IMR-90 (cell line): ENCODE results near the gene C11orf54. TPM values are rescaled to one million over a fixed set of nuclear protein-coding genes. Genes with fewer than 3 reads are reported as not detected.

Experiments
- ATAC-seq: fragments of 200-7000 bp; cut with Tn5 transposase; 2 replicates; pipeline ENCODE4 v1.9.1; 2020; ENCODE audit warnings: low read depth, mild to moderate bottlenecking, moderate library complexity
- BruUV-seq: library from RNA; stranded (reverse); fragments of 400-500 nt; replicated peaks from 2 replicates; lab custom pipeline; 2021; lab: Mats Ljungman, UMichigan
- CTCF ChIA-PET: fragments of 300-600 bp; formaldehyde crosslinking; extraction: SDS; loops from one replicate; lab custom pipeline; 2021; ENCODE audit warnings: antibody characterized with exemption; lab: Yijun Ruan, JAX
- POLR2A ChIA-PET: fragments of 300-600 bp; sonication (Branson Sonifier 250); formaldehyde crosslinking; loops from one replicate; lab custom pipeline; 2022; ENCODE audit warnings: antibody characterized with exemption; ENCODE audit not compliant: unreplicated experiment; lab: Charles Lee
- DNase-seq: peaks from one replicate; pipeline ENCODE4 v3.0.0; 2013
- H2AFZ ChIP-seq: replicated peaks from 2 replicates; pipeline ENCODE3; 2013; ENCODE audit warnings: low read length, mild to moderate bottlenecking; ENCODE audit not compliant: poor library complexity
- H2AK5ac ChIP-seq: 2 replicates; pipeline ENCODE4 v1.6.1; 2013; ENCODE audit warnings: low read depth, low read length, inconsistent platforms
- H2AK9ac ChIP-seq: replicated peaks from 2 replicates; pipeline ENCODE3; 2013; ENCODE audit warnings: mild to moderate bottlenecking, low read depth, low read length, moderate library complexity; ENCODE audit not compliant: poor library complexity
- H2BK120ac ChIP-seq: 2 replicates; pipeline ENCODE4 v1.6.1; 2013; ENCODE audit warnings: low read depth, low read length, inconsistent platforms
- H2BK15ac ChIP-seq: 3 replicates; pipeline ENCODE4 v1.6.1; 2013; ENCODE audit warnings: low read depth, low read length, inconsistent platforms
- H2BK20ac ChIP-seq: 2 replicates; pipeline ENCODE4 v1.6.1; 2013; ENCODE audit warnings: low read depth, mild to moderate bottlenecking, inconsistent platforms, low read length, moderate library complexity
- H2BK5ac ChIP-seq: 2 replicates; pipeline ENCODE4 v1.6.1; 2013; ENCODE audit warnings: mild to moderate bottlenecking, low read depth, low read length, inconsistent platforms; ENCODE audit not compliant: poor library complexity, severe bottlenecking
- H3K14ac ChIP-seq: replicated peaks from 2 replicates; pipeline ENCODE4 v1.6.1; 2013; ENCODE audit warnings: low read depth, low read length, inconsistent platforms
- H3K18ac ChIP-seq: 2 replicates; pipeline ENCODE4 v1.6.1; 2013; ENCODE audit warnings: low read depth, low read length, control low read depth
- H3K23ac ChIP-seq: 2 replicates; pipeline ENCODE4 v1.6.1; 2013; ENCODE audit warnings: low read depth, low read length, inconsistent platforms
- H3K27ac ChIP-seq: 2 replicates; pipeline ENCODE4 v1.5.1; 2013; ENCODE audit warnings: mild to moderate bottlenecking, control low read depth, low read length; ENCODE audit not compliant: insufficient read depth
- H3K27me3 ChIP-seq: 2 replicates; pipeline ENCODE4 v1.6.1; 2013; ENCODE audit warnings: low read length; ENCODE audit not compliant: control insufficient read depth, insufficient read depth
- H3K36me3 ChIP-seq: 2 replicates; pipeline ENCODE4 v1.6.1; 2013; ENCODE audit warnings: low read length, mixed read lengths; ENCODE audit not compliant: control insufficient read depth, insufficient read depth
- H3K4ac ChIP-seq: 2 replicates; pipeline ENCODE4 v1.6.1; 2013; ENCODE audit warnings: low read depth, low read length, inconsistent platforms
- H3K4me1 ChIP-seq: 2 replicates; pipeline ENCODE4 v1.6.1; 2013; ENCODE audit warnings: low read length, mixed read lengths; ENCODE audit not compliant: control insufficient read depth, insufficient read depth
- H3K4me2 ChIP-seq: 2 replicates; pipeline ENCODE4 v1.6.1; 2013; ENCODE audit warnings: low read depth, mild to moderate bottlenecking, control low read depth, low read length, moderate library complexity
- H3K4me3 ChIP-seq: 2 replicates; pipeline ENCODE4 v1.5.1; 2013; ENCODE audit warnings: low read depth, mild to moderate bottlenecking, control low read depth, low read length, moderate library complexity; ENCODE audit not compliant: insufficient read depth
- H3K56ac ChIP-seq: 2 replicates; pipeline ENCODE4 v1.6.1; 2013; ENCODE audit warnings: low read length, inconsistent platforms; ENCODE audit not compliant: insufficient read depth; ENCODE audit errors: extremely low read depth
- H3K79me1 ChIP-seq, 2 experiments: 2 replicates each; pipeline ENCODE4 v1.6.1; 2013; ENCODE audit warnings: low read length in 2 of 2, inconsistent platforms in 1 of 2, low read depth in 1 of 2
- H3K9ac ChIP-seq: 2 replicates; pipeline ENCODE4 v1.6.1; 2013; ENCODE audit warnings: low read depth, low read length, control low read depth
- H3K9me1 ChIP-seq: 2 replicates; pipeline ENCODE4 v1.6.1; 2013; ENCODE audit warnings: low read length, inconsistent platforms; ENCODE audit not compliant: insufficient read depth
- H3K9me3 ChIP-seq: 2 replicates; pipeline ENCODE4 v1.6.1; 2013; ENCODE audit warnings: low read length; ENCODE audit not compliant: control insufficient read depth, insufficient read depth
- H4K20me1 ChIP-seq: 2 replicates; pipeline ENCODE4 v1.6.1; 2013; ENCODE audit warnings: low read length, inconsistent platforms; ENCODE audit not compliant: insufficient read depth
- H4K5ac ChIP-seq: 2 replicates; pipeline ENCODE4 v1.6.1; 2013; ENCODE audit warnings: mild to moderate bottlenecking, low read depth, low read length, control low read depth
- H4K8ac ChIP-seq, 2 experiments: 2 replicates each; pipeline ENCODE4 v1.6.1; 2013; ENCODE audit warnings: low read depth in 2 of 2, low read length in 2 of 2, control low read depth in 1 of 2, inconsistent platforms in 1 of 2
- H4K91ac ChIP-seq: 2 replicates; pipeline ENCODE4 v1.6.1; 2013; ENCODE audit warnings: low read depth, low read length, inconsistent platforms; ENCODE audit not compliant: insufficient read depth
- POLR2A ChIP-seq: IDR thresholded peaks from 2 replicates; pipeline ENCODE4 v1.6.1; 2012; ENCODE audit warnings: mild to moderate bottlenecking, low read depth, low read length
- WGBS, 2 experiments: methylation state at CpG; one replicate each; pipeline versions ENCODE4 v1.1.5 to v1.1.7; 2013; ENCODE audit warnings: missing lambda C conversion rate in 2 of 2; ENCODE audit not compliant: insufficient read length in 1 of 2; ENCODE audit errors: extremely low coverage in 2 of 2; 5-methylcytosine and 5-hydroxymethylcytosine counted together
- dilution Hi-C: fragments of 300-500 bp; cut with HindIII; formaldehyde crosslinking; loops from one replicate; pipeline ENCODE4 v1.14.3; 2018; ENCODE audit warnings: low sequenced_read_pairs; ENCODE audit not compliant: unreplicated experiment
- in situ Hi-C: fragments of 300-500 bp; cut with MboI; formaldehyde crosslinking; loops from 3 replicates; pipeline ENCODE4 v1.14.3; 2019; ENCODE audit warnings: low sequenced_read_pairs, inconsistent platforms, mixed read lengths
- intact Hi-C: fragments of 100-400 bp; cut with micrococcal nuclease; formaldehyde crosslinking; loops from 2 replicates; pipeline ENCODE4 v1.10.0; 2022
- polyA plus RNA-seq, 3 experiments: library from polyadenylated mRNA; depleted of rRNA; stranded (reverse); fragments of >200 nt; gene quantifications; 2 replicates each; pipeline ENCODE4 v1.2.3, GENCODE V29; 2012; ENCODE audit warnings: low replicate concordance in 1 of 3
- total RNA-seq: library from RNA; depleted of rRNA; stranded (reverse); fragments of >200 nt; gene quantifications from 2 replicates; pipeline ENCODE4 v1.2.3, GENCODE V29; 2012

C11orf54 gene
- total and polyA plus RNA-seq, 2 of the 4 experiments (the other 2 are of a cell fraction): 13.7 to 16.0 TPM

DNA sequence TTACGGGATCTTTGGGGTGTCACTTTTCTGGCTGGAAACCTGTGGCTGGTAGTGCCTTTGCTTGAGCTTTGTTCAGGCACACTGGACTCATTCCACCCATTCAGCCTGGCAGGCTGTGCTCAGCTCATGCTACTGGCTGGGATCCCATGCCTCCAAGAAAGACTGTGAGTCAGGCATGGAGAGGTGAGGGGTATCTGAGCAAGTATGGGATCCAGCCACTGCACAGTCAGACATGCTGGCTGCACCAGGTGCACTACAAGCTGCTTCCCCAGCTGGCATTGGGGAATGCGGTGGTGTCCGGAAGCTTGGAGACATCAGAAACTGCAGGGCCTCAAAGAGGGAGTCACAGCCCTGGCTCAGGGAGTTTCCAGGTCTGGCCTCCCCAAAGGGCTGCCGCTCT lies 30.7 kb downstream of the C11orf54 start:
- Histone ChIP-seq H4K91ac (no peak overlapping the region), H2BK5ac (no peak overlapping the region), H3K23ac (no peak overlapping the region), H3K18ac (no peak overlapping the region), H3K9ac (no peak overlapping the region), H4K5ac (no peak overlapping the region), H2BK120ac (no peak overlapping the region), H3K4me1 (no peaks in the 10 kb centered on the region), H3K4ac (no peak overlapping the region), H2AFZ (no peak overlapping the region), H2BK15ac (no peak overlapping the region), H3K27me3 (no peaks in the 10 kb centered on the region), H3K36me3 (no peaks in the 10 kb centered on the region), H3K56ac (no peak overlapping the region), H3K9me1 (no peaks in the 10 kb centered on the region), H2BK20ac (no peak overlapping the region), H2AK5ac (no peak overlapping the region), H3K9me3 (peaks cover 3% of the 10 kb centered on the region; the same call in 1 of the 2 replicates), H3K27ac (no peak overlapping the region), H3K14ac (no peak overlapping the region), H3K79me1 (no peaks in the 10 kb centered on the region), H3K4me3 (no peak overlapping the region), H4K8ac (no peak overlapping the region), H4K20me1 (no peaks in the 10 kb centered on the region), H2AK9ac (no peak overlapping the region), H3K4me2 (no peak overlapping the region)
- ChIA-PET POLR2A (no interaction called here), CTCF (no interaction called here)
- ATAC-seq (no peak), DNase-seq (peak; percentile 32)
- intact Hi-C loops (no loop called here), in situ Hi-C loops (no loop called here), dilution Hi-C loops (no loop called here)
- no peak for TF ChIP-seq POLR2A
- 100% methylated on average over 1 of the region's 4 CpGs; no CpG with 5 or more reads in 1 of the 2 experiments for WGBS, 2 experiments
- BruUV-seq: no TSS peak
